GM21619 (cell line): ENCODE measurements around the gene ELP1.
"Not testable (repeated sequence)": the region's sequence is repeated elsewhere in the genome, so short reads cannot be mapped to it uniquely, and the experiment has no call there.

Experiments
- ATAC-seq: cut with Tn5 transposase; IDR thresholded peaks from one replicate; pipeline ENCODE4 v1.9.1; 2021; ENCODE audit not compliant: unreplicated experiment

The ELP1 gene

GRCh38 chr9:108928386-108928785 lies 5.5 kb downstream of the ELP1 start:
- no peak for ATAC-seq

- ATAC-seq = no peak
These were observed 9.5 kb downstream of the ELP1 start for GRCh38 chr9:108924466-108924865.

- ATAC-seq = no peak
These were observed 12.7 kb downstream of the ELP1 start for GRCh38 chr9:108921200-108921599.

- ATAC-seq = not testable (repeated sequence)
These were observed 13.5 kb downstream of the ELP1 start for GRCh38 chr9:108920401-108920800.

- no peak for ATAC-seq
These were observed 14.4 kb downstream of the ELP1 start for GRCh38 chr9:108919517-108919916.

GRCh38 chr9:108913391-108913790 lies 20.5 kb downstream of the ELP1 start:
- no peak for ATAC-seq

- ATAC-seq = no peak
These were observed 22.1 kb downstream of the ELP1 start for GRCh38 chr9:108911820-108912219.

GRCh38 chr9:108910914-108911313 lies 23.0 kb downstream of the ELP1 start:
- ATAC-seq = no peak

- no peak for ATAC-seq
These were observed 23.5 kb downstream of the ELP1 start for GRCh38 chr9:108910402-108910801.

- no peak for ATAC-seq
These were observed 28.4 kb downstream of the ELP1 start for GRCh38 chr9:108905494-108905893.

GRCh38 chr9:108904161-108904560 lies 29.8 kb downstream of the ELP1 start:
- ATAC-seq = no peak

GRCh38 chr9:108903420-108904103 lies 30.4 kb downstream of the ELP1 start:
- no peak for ATAC-seq

- ATAC-seq = no peak
These were observed 33.7 kb downstream of the ELP1 start for GRCh38 chr9:108900176-108900575.

GRCh38 chr9:108899023-108899695 lies 34.8 kb downstream of the ELP1 start:
- not testable (repeated sequence) for ATAC-seq

GRCh38 chr9:108897324-108898096 lies 36.4 kb downstream of the ELP1 start:
- ATAC-seq = no peak

- ATAC-seq = no peak
These were observed 39.5 kb downstream of the ELP1 start for GRCh38 chr9:108894225-108894997.

GRCh38 chr9:108889649-108890067 lies 44.3 kb downstream of the ELP1 start:
- no peak for ATAC-seq

GRCh38 chr9:108886594-108887271 lies 47.2 kb downstream of the ELP1 start:
- ATAC-seq = not testable (repeated sequence)

GRCh38 chr9:108885643-108886348 lies 48.1 kb downstream of the ELP1 start:
- peak; percentile 99 for ATAC-seq

GRCh38 chr9:108884701-108885100 lies 49.2 kb downstream of the ELP1 start:
- ATAC-seq = no peak
